NCI-H2196 (cell line): Measurements from ENCODE around the gene CFAP97.
"Not testable (repeated sequence)": the region's sequence is repeated elsewhere in the genome, so short reads cannot be mapped to it uniquely, and the experiment has no call there.

ENCODE experiments used
- DNase-seq: peaks from one replicate; lab custom pipeline; 2025; ENCODE audit not compliant: unreplicated experiment; lab: John Stamatoyannopoulos, UW

Gene CFAP97

DNA sequence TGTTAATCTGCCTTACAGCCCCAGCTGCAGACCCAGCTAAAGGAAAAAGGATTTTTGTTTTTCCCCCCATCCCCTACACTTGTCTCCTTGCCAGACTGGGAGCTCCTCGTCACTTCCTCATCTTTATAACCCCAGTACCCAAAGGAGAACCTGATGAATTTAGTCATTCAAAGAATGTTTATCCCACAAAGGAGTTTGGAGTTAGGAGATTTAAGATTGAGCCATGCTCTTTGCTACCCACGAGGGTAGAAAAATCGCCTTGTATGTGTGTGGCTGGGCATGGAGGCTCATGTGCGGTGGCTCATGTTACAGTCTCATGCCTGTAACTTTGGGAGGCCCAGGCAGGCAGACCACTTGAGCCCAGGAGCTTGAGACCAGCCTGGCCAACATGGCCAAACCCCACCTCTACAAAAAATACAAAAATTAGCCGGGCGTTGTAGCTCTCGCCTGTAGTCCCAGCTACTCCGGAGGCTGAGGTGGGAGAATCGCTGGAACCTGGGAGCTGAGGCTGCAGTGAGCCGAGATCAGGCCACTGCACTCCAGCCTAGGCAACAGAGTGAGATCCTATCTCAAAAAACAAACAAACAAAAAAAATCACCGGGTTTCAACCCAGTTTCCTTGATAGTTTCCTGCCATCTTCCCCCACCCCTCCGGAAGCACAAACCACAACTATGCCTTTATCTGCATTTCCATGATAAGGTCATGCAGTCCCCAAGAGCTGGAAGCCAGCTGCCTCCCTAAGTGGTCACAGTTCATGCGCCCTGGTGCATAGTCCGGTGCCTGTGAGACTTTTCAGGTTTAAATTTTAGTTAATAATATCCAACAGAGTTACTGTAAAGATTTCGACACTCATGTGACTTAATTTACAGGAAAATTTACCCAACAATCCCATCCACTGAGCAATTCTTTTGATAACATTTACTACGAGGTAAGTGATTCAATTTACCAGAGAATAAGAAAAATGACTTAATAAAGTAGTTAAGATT, 1.5 kb downstream of the CFAP97 start:
- DNase-seq, result no peak

DNA sequence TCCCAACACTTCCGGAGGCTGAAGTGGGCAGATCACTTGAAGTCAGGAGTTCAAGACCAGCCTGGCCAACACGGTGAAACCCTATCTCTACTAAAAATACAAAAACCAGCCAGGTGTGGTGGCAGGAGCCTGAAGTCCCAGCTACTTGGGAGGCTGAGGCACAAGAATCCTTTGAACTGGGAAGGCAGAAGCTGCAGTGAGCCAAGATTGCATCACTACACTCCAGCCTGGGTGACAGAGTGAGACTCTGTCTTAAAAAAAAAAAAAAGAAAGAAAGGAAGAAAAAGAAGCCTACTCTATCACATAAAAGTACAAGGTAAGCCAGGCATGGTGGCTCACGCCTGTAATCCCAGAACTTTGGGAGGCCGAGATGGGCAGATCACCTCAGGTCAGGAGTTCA, 5.6 kb downstream of the CFAP97 start:
- not testable (repeated sequence) for DNase-seq

DNA sequence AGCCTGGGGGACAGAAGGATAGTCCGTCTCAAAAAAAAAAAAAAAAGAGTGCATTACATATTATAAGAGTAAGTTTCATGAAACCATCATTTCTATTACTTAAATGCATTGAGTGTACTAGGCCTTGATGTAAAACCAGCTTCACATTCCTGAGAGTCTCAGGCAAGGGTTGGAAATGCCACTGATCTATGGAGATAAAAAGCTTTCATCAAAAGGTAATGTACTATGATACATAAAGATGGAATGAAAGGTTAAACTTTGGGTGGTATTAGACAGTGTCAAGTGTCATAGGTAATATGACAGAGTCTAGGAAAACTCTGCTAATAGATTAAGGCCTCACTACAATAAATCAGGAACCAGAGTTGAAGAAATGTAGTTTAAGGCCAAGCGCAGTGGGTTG, 7.4 kb downstream of the CFAP97 start:
- DNase-seq, result no peak

DNA sequence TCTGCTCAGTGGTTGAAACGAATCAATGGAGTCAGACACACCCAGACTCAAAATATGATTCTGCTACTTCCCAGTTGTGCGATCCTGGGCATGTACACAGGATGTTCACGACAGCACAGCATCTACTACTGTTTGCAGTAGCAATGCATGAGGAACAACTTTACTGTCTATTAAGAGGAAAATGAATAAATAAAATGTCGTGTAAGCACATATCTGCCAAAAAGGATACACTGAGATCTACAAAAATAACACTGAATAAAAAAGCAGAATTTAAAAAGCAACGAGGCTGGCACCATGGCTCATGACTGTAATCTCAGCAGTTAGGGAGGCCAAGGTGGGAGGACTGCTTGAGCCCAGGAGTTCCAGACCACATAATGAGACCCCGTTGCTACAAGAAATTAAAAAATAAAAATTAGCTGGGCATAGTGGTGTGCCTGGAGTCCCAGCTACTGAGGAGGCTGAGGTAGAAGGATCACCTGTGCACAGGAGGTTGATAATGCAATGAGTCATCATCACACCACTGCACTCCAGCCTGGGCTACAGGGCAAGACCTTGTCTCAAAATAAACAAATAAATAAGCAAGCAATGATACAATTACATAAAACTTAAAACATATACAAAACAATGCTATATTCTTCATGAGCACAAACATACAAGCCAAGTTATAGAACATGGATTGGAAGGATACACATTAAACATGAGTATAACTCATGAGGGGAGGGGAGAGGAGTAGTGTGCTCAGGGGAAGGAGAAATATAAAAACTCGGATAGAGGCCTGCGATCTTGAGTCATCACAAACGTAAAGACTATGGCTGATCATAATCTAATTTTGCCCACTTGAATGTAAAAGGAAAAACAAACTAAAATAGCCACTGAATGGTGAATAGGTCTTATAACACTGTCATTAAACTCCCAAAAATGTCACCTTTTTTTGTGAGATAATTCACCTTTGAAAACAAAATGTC, 8.6 kb downstream of the CFAP97 start:
- no peak for DNase-seq

GRCh38 chr4:185192059-185192458, 11.7 kb downstream of the CFAP97 start:
- no peak for DNase-seq

DNA sequence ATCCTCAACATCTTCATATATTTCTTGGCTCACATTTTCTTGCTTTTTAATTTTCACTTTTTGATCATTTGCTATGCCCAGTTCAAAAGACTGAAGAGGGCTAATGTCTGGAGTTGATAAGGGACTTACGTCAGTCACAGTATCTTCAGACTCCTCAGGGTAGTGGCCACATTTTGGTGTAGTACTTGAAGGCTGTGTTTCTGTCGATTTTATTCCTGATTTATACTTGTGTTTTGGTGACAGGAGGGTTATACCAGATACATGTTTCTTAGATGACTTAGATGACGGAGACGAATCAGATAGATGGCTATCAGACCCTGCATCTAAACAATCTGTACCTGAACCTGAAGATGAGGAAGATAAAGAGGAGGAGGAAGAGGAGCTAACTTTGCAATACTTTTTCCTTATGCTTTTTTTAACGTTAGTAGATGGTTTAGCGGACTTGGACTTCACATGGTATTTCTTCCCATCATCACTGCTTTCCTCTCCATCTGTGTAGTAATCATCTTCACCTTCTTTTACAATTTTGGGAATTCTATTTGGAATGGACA, 13.4 kb downstream of the CFAP97 start:
- no peak for DNase-seq

DNA sequence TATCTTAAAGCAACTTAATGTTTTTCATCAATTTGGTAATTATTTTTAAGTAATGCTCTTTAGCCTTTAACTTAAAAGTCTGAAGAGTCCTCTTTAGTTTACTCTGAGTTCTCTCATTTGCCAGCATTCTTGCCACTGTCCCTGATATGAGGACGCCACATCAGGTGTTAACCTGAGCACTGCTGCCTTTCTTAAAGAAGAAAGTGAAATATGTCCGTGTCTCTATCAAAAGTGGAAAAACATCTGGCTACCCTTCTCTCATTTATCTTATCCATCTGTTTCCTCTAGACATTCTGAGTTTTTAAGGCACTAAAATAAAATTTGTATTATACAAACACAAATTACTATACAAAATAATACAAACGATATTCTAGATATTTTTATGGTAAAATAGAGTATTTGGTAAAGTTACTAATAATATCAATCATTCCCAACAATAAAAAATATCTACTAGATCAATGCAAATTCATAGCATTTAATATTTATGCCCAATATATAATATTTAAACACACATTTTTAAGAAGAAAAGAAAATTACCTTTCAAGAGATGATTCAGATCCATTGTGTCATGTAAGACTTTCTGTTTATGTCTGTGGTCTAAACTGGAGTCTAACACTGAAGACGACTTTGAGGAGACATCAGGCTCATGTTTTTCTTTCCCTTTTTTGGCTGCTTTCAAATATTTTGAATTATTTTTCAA, 14.0 kb downstream of the CFAP97 start:
- no peak for DNase-seq

- DNase-seq, result no peak
These were observed 17.0 kb downstream of the CFAP97 start for GRCh38 chr4:185186769-185187168.

DNA sequence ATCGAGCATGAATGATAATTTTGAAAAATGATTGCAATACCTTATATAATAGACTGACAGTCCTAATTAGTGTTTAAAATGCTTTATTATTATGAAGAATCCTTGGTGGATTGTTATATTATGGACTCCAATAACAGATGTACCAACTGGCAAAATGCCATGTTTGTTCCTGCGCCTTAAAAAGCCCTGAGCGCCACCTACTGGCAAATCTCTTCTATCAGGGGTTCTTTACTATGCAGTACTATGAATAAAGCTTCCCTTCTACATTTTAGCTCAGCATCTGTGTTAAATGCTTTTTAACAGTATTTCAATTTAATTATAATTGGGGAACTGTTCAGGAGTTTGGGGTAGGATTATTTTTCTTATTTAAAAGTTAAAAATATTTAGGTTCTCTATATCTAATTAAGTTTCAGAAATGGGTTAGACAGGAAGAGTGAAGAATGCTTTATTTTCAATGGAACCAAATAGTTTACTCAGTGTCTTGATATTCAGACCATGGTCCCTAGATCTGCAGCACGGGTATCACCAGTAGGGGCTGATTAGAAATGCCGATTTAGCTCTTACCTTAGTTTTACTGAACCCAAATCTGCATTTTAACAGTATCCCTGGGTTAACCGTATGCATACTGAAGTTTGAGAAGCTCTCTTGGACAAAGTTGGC, 20.0 kb downstream of the CFAP97 start:
- DNase-seq, result peak; percentile 76

GRCh38 chr4:185182239-185182638, 21.6 kb downstream of the CFAP97 start:
- no peak for DNase-seq

GRCh38 chr4:185179488-185179887, 24.3 kb downstream of the CFAP97 start:
- DNase-seq, result no peak

GRCh38 chr4:185171373-185172071, 32.3 kb downstream of the CFAP97 start:
- DNase-seq, result no peak

- DNase-seq, result no peak
These were observed 36.6 kb downstream of the CFAP97 start for GRCh38 chr4:185167234-185167633.

- DNase-seq, result no peak
These were observed 38.2 kb downstream of the CFAP97 start for GRCh38 chr4:185165605-185166063.

- no peak for DNase-seq
These were observed 52.5 kb downstream of the CFAP97 start for GRCh38 chr4:185151296-185151695.

- no peak for DNase-seq
These were observed 54.4 kb downstream of the CFAP97 start for GRCh38 chr4:185149392-185149791.

GRCh38 chr4:185145572-185145971, 58.2 kb downstream of the CFAP97 start:
- no peak for DNase-seq

GRCh38 chr4:185144601-185145240, 59.1 kb downstream of the CFAP97 start:
- no peak for DNase-seq

- no peak for DNase-seq
These were observed 60.2 kb downstream of the CFAP97 start for GRCh38 chr4:185143601-185143969.
